ENCODE measurements around the gene ARHGAP22. TPM values are rescaled to one million over a fixed set of nuclear protein-coding genes. Genes with fewer than 3 reads are reported as not detected.

The ARHGAP22 gene
- total RNA-seq, 1 experiment from 2014 or later, result not detected

GRCh38 chr10:48506147-48506917, 98.5 kb downstream of the ARHGAP22 start:
- no peak overlapping the region for H3K27ac ChIP-seq
- no peaks in the 10 kb centered on the region for H3K27me3 ChIP-seq
- no peak overlapping the region for H3K4me3 ChIP-seq
- no peaks in the 10 kb centered on the region for H3K36me3 ChIP-seq
- H3K4me1 ChIP-seq, result no peaks in the 10 kb centered on the region; the same call in 1 of the 2 replicates
- H3K9me3 ChIP-seq (replicated peaks), result no peaks in the 10 kb centered on the region
- DNase-seq, result peak; percentile 24 to 56

- no peaks in the 10 kb centered on the region for H3K36me3 ChIP-seq
- H3K27me3 ChIP-seq, result no peaks in the 10 kb centered on the region
- H3K27ac ChIP-seq, result no peak overlapping the region
- H3K4me3 ChIP-seq, result no peak overlapping the region
- H3K4me1 ChIP-seq, result no peaks in the 10 kb centered on the region; the same call in 1 of the 2 replicates
- no peak for DNase-seq
- H3K9me3 ChIP-seq (replicated peaks), result no peaks in the 10 kb centered on the region
These were observed 99.3 kb downstream of the ARHGAP22 start for GRCh38 chr10:48505394-48506112.

GRCh38 chr10:48504141-48504885, 100.6 kb downstream of the ARHGAP22 start:
- no peaks in the 10 kb centered on the region; the same call in 1 of the 2 replicates for H3K4me1 ChIP-seq

GRCh38 chr10:48503293-48503911, 101.5 kb downstream of the ARHGAP22 start:
- DNase-seq, result peak in 1 of 2 experiments; percentile 37

More at GRCh38 chr10:48504141-48504885, 100.6 kb downstream of the ARHGAP22 start:
- Histone ChIP-seq H3K4me3 (no peak overlapping the region), H3K27ac (no peak overlapping the region), H3K27me3 (no peaks in the 10 kb centered on the region), H3K9me3 (replicated peaks) (no peaks in the 10 kb centered on the region), H3K36me3 (no peaks in the 10 kb centered on the region)
- no peak for DNase-seq

GRCh38 chr10:48502791-48503190, 102.1 kb downstream of the ARHGAP22 start:
- Histone ChIP-seq H3K27ac (no peak overlapping the region), H3K9me3 (replicated peaks) (no peaks in the 10 kb centered on the region), H3K36me3 (no peaks in the 10 kb centered on the region), H3K4me3 (no peak overlapping the region), H3K27me3 (no peaks in the 10 kb centered on the region), H3K4me1 (no peaks in the 10 kb centered on the region; the same call in 1 of the 2 replicates)
- DNase-seq, result no peak

More at GRCh38 chr10:48503293-48503911, 101.5 kb downstream of the ARHGAP22 start:
- Histone ChIP-seq H3K4me3 (no peak overlapping the region), H3K4me1 (no peaks in the 10 kb centered on the region; the same call in 1 of the 2 replicates), H3K9me3 (replicated peaks) (no peaks in the 10 kb centered on the region), H3K27ac (no peak overlapping the region), H3K27me3 (no peaks in the 10 kb centered on the region), H3K36me3 (no peaks in the 10 kb centered on the region)

GRCh38 chr10:48501787-48502771, 102.8 kb downstream of the ARHGAP22 start:
- no peak for DNase-seq
- no peak overlapping the region for H3K27ac ChIP-seq
- H3K36me3 ChIP-seq, result no peaks in the 10 kb centered on the region
- no peaks in the 10 kb centered on the region for H3K9me3 ChIP-seq (replicated peaks)
- no peak overlapping the region for H3K4me3 ChIP-seq
- no peaks in the 10 kb centered on the region for H3K27me3 ChIP-seq
- no peaks in the 10 kb centered on the region; the same call in 1 of the 2 replicates for H3K4me1 ChIP-seq

- no peaks in the 10 kb centered on the region; the same call in 1 of the 2 replicates for H3K4me1 ChIP-seq
- H3K27ac ChIP-seq, result no peak overlapping the region
- H3K9me3 ChIP-seq (replicated peaks), result no peaks in the 10 kb centered on the region
- H3K4me3 ChIP-seq, result no peak overlapping the region
- H3K36me3 ChIP-seq, result no peaks in the 10 kb centered on the region
- no peaks in the 10 kb centered on the region for H3K27me3 ChIP-seq
- no peak for DNase-seq
These were observed 103.6 kb downstream of the ARHGAP22 start for GRCh38 chr10:48501226-48501625.

- no peaks in the 10 kb centered on the region for H3K27me3 ChIP-seq
- H3K4me1 ChIP-seq, result no peaks in the 10 kb centered on the region; the same call in 1 of the 2 replicates
- H3K4me3 ChIP-seq, result no peak overlapping the region
- H3K9me3 ChIP-seq (replicated peaks), result no peaks in the 10 kb centered on the region
- no peak for DNase-seq
- H3K36me3 ChIP-seq, result no peaks in the 10 kb centered on the region
- H3K27ac ChIP-seq, result no peak overlapping the region
These were observed 104.1 kb downstream of the ARHGAP22 start for GRCh38 chr10:48500771-48501170.

- Histone ChIP-seq H3K27me3 (no peaks in the 10 kb centered on the region), H3K4me1 (no peaks in the 10 kb centered on the region; the same call in 1 of the 2 replicates), H3K9me3 (replicated peaks) (no peaks in the 10 kb centered on the region), H3K36me3 (no peaks in the 10 kb centered on the region), H3K4me3 (no peak overlapping the region), H3K27ac (no peak overlapping the region)
- no peak for DNase-seq
These were observed 105.8 kb downstream of the ARHGAP22 start for GRCh38 chr10:48498940-48499510.

- no peak overlapping the region for H3K27ac ChIP-seq
These were observed 106.8 kb downstream of the ARHGAP22 start for GRCh38 chr10:48497780-48498770.

GRCh38 chr10:48496831-48497779, 107.8 kb downstream of the ARHGAP22 start:
- Histone ChIP-seq H3K9me3 (replicated peaks) (no peaks in the 10 kb centered on the region), H3K4me3 (no peak overlapping the region), H3K27ac (no peak overlapping the region), H3K27me3 (no peaks in the 10 kb centered on the region), H3K4me1 (no peaks in the 10 kb centered on the region; the same call in 1 of the 2 replicates), H3K36me3 (no peaks in the 10 kb centered on the region)
- no peak for DNase-seq

More at GRCh38 chr10:48497780-48498770, 106.8 kb downstream of the ARHGAP22 start:
- Histone ChIP-seq H3K9me3 (replicated peaks) (no peaks in the 10 kb centered on the region), H3K4me1 (no peaks in the 10 kb centered on the region; the same call in 1 of the 2 replicates), H3K27me3 (no peaks in the 10 kb centered on the region), H3K4me3 (no peak overlapping the region), H3K36me3 (no peaks in the 10 kb centered on the region)
- DNase-seq, result no peak
